Testis (tissue), 2 donors: ENCODE results near the gene SLC38A3.

Experiments used
- CTCF ChIP-seq, 3 experiments: fragments of 450-650 bp in 2 of 3; fragments of 200-600 bp in 1 of 3; sonication (generic) in 1 of 3; IDR thresholded peaks; one replicate each; pipeline ENCODE4 v1.5.1; 2016 to 2019; ENCODE audit warnings: antibody characterized with exemption in 3 of 3, mild to moderate bottlenecking in 2 of 3, moderate library complexity in 1 of 3
- POLR2A ChIP-seq: fragments of 450-650 bp; IDR thresholded peaks from one replicate; pipeline ENCODE4 v1.6.1; 2017; ENCODE audit warnings: antibody characterized with exemption, mild to moderate bottlenecking, moderate library complexity

- TF ChIP-seq CTCF (IDR thresholded peaks at IDR 0.05), result no peak
- no peak for TF ChIP-seq POLR2A
These were observed 30.6 kb upstream of the SLC38A3 start for GRCh38 chr3:50174517-50174895.
